Activated CD4-positive, alpha-beta T cell treated with anti-CD3 and anti-CD28 coated beads, Interleukin-10, Interleukin-2, amounts not matched to agents 100 ng/mL and 50 ng/mL, durations not matched to agents 16 hours and 8 hours (primary cell): Measurements from ENCODE around the gene PPP1R15B.

Source experiments
- DNase-seq: peaks from one replicate; pipeline ENCODE4 v3.0.0-alpha.2; 2020

Gene PPP1R15B

GRCh38 chr1:204361781-204362180, 49.8 kb downstream of the PPP1R15B start:
- no peak for DNase-seq

- no peak for DNase-seq
Measured at GRCh38 chr1:204361341-204361771, 50.3 kb downstream of the PPP1R15B start.

- DNase-seq = no peak
Measured at GRCh38 chr1:204360314-204360713, 51.3 kb downstream of the PPP1R15B start.

- DNase-seq = no peak
Measured at GRCh38 chr1:204359474-204360255, 52.0 kb downstream of the PPP1R15B start, which contains the start of gene PLEKHA6. PLEKHA6 (minus strand) TSS chr1:204359929; CDS start chr1:204273727, 86,202 bp downstream.

GRCh38 chr1:204359131-204359473, 52.5 kb downstream of the PPP1R15B start:
- DNase-seq = no peak

- no peak for DNase-seq
Measured at GRCh38 chr1:204358605-204359004, 53.0 kb downstream of the PPP1R15B start.

- DNase-seq = no peak
Measured at GRCh38 chr1:204357551-204358490, 53.8 kb downstream of the PPP1R15B start.

- no peak for DNase-seq
Measured at GRCh38 chr1:204356997-204357396, 54.6 kb downstream of the PPP1R15B start.

GRCh38 chr1:204355913-204356312, 55.7 kb downstream of the PPP1R15B start:
- DNase-seq = no peak

GRCh38 chr1:204354579-204354978, 57.0 kb downstream of the PPP1R15B start:
- no peak for DNase-seq
